HG03064 (cell line): Measurements from ENCODE around the gene SPATA24.
"Not testable (repeated sequence)": the region's sequence is repeated elsewhere in the genome, so short reads cannot be mapped to it uniquely, and the experiment has no call there.

ENCODE experiments used
- ATAC-seq: cut with Tn5 transposase; IDR thresholded peaks from one replicate; pipeline ENCODE4 v1.9.1; 2021; ENCODE audit warnings: low read depth; ENCODE audit not compliant: unreplicated experiment

Gene SPATA24

GRCh38 chr5:139355900-139356299, 48.0 kb downstream of the SPATA24 start:
- not testable (repeated sequence) for ATAC-seq

DNA sequence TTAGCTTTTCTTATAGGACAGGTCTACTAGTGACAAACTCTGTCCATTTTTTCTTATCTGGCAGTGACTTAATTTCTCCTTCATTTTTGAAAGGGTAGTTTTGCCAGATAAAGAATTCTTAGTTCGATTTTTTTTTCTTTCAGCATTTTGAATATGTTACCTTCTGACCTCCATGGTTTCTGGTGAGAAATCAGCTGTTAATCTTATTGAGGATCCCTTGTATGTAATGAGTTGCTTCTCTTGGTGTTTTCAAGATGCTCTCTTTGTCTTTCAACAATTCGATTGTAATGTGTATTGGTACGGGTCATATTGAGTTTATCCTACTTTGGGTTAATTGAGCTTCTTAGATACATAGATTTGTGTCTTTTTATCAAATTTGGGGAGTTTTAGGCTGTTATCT, 49.7 kb downstream of the SPATA24 start:
- no peak for ATAC-seq

DNA sequence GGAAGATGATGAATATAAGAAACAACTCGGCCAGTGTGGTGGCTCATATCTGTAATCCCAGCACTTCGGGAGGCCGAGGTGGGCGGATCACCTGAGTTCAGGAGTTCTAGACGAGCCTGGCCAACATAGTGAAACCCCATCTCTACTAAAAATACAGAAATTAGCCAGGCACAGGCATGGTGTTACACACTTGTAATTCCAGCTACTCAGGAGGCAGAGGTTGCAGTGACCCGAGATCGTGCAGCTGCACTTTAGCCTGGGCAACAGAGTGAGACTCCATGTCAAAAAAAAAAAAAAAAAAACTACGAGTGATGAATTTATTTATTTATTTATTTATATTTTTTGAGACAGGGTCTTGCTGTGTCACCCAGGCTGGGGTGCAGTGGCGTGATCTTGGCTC, 56.0 kb downstream of the SPATA24 start:
- ATAC-seq, result not testable (repeated sequence)
